Loucy (cell line): ENCODE results near the gene LTBP1.

Source experiments
- H2AFZ ChIP-seq: fragments of 200-600 bp; sonication (generic); 2 replicates; pipeline ENCODE4 v1.6.0; 2016; ENCODE audit warnings: antibody characterized with exemption, mild to moderate bottlenecking, low read length, moderate library complexity
- H3F3A ChIP-seq: fragments of 200-600 bp; 2 replicates; pipeline ENCODE4 v1.6.0; 2016; ENCODE audit warnings: antibody characterized with exemption, low read depth, mild to moderate bottlenecking
- H3K27me3 ChIP-seq: fragments of 200-600 bp; sonication (generic); 2 replicates; pipeline ENCODE4 v1.6.1; 2014; ENCODE audit warnings: low read length, mild to moderate bottlenecking; ENCODE audit not compliant: insufficient read depth, poor library complexity, severe bottlenecking
- H3K36me3 ChIP-seq: fragments of 200-600 bp; sonication (generic); 2 replicates; pipeline ENCODE4 v1.6.1; 2016; ENCODE audit warnings: low read length; ENCODE audit not compliant: insufficient read depth
- H3K4me1 ChIP-seq: fragments of 200-600 bp; sonication (generic); 2 replicates; pipeline ENCODE4 v1.5.1; 2014; ENCODE audit warnings: low read length, mild to moderate bottlenecking; ENCODE audit not compliant: insufficient read depth, poor library complexity, severe bottlenecking
- H3K4me2 ChIP-seq: fragments of 200-600 bp; sonication (generic); 2 replicates; pipeline ENCODE4 v1.6.0; 2014; ENCODE audit warnings: antibody characterized with exemption, low read length, low read depth, mild to moderate bottlenecking; ENCODE audit not compliant: poor library complexity, severe bottlenecking
- H3K4me3 ChIP-seq: fragments of 200-600 bp; sonication (generic); 2 replicates; pipeline ENCODE4 v1.5.1; 2014; ENCODE audit warnings: low read length, mild to moderate bottlenecking, mixed read lengths; ENCODE audit not compliant: poor library complexity, severe bottlenecking
- H3K79me2 ChIP-seq: fragments of 200-600 bp; sonication (generic); 2 replicates; pipeline ENCODE4 v1.6.1; 2014; ENCODE audit warnings: low read length; ENCODE audit not compliant: insufficient read depth
- H3K9ac ChIP-seq: fragments of 200-600 bp; sonication (generic); 2 replicates; pipeline ENCODE4 v1.6.0; 2014; ENCODE audit warnings: mild to moderate bottlenecking, low read depth, low read length, moderate library complexity; ENCODE audit not compliant: poor library complexity, severe bottlenecking
- H3K9me2 ChIP-seq: fragments of 200-600 bp; sonication (generic); replicated peaks from 2 replicates; pipeline ENCODE4 v1.6.1; 2016; ENCODE audit warnings: low read depth, low read length, mixed read lengths
- H3K9me3 ChIP-seq: fragments of 200-600 bp; sonication (generic); 2 replicates; pipeline ENCODE4 v1.6.1; 2014; ENCODE audit warnings: mild to moderate bottlenecking, antibody characterized with exemption, low read length, low read depth; ENCODE audit not compliant: insufficient read depth
- H4K20me1 ChIP-seq: fragments of 200-600 bp; sonication (generic); 2 replicates; pipeline ENCODE4 v1.6.0; 2014; ENCODE audit warnings: antibody characterized with exemption, low read length, mild to moderate bottlenecking; ENCODE audit not compliant: insufficient read depth, poor library complexity, severe bottlenecking
- EZH2phosphoT487 ChIP-seq: fragments of 200-600 bp; IDR thresholded peaks from 2 replicates; pipeline ENCODE4 v1.6.1; 2018; ENCODE audit warnings: antibody characterized with exemption, mild to moderate bottlenecking, moderate library complexity, borderline replicate concordance
- TF ChIP-seq, protein P1 (sequence below): fragments of 200-600 bp; sonication (generic); conservative IDR thresholded peaks from 2 replicates; pipeline ENCODE4 v1.5.1; 2014; ENCODE audit warnings: mild to moderate bottlenecking, antibody characterized with exemption, low read length

Gene LTBP1

DNA sequence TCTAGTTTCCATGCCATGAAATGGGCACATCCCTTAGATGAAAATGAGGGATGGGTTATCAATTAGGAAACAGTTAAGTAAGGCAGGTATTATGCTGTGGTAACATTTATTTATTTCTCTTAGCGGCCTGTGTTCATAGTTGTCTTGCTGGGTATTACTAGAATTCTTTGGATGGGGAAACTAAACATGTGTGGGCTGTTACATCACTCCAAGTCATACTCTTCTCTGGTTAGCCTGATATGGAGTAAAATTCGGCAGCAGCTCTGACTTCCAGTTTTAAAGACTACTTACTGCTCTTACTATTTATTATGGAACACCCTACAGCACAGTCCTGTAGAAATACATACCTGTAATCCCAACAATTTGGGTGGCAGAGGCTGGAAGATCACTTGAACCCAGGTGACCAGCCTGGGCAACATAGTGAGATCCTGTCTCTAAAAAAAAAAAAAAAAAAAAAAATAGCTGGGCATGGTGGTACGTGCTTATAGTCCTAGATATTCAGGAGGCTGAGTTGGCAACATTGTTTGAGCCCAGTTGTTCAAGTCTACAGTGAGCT, 496.6 kb downstream of the LTBP1 start:
- Histone ChIP-seq H3K9me3 (no peaks in the 10 kb centered on the region), H3K4me1 (peaks cover 2% of the 10 kb centered on the region), H3K9ac (no peak overlapping the region), H2AFZ (no peak overlapping the region), H3F3A (no peaks in the 10 kb centered on the region), H3K9me2 (no peaks in the 10 kb centered on the region), H4K20me1 (no peaks in the 10 kb centered on the region), H3K4me3 (no peak overlapping the region), H3K79me2 (no peaks in the 10 kb centered on the region), H3K4me2 (no peak overlapping the region), H3K27me3 (no peaks in the 10 kb centered on the region), H3K36me3 (no peaks in the 10 kb centered on the region)
- no peak for TF ChIP-seq EZH2phosphoT487
- TF ChIP-seq, protein P1, sequence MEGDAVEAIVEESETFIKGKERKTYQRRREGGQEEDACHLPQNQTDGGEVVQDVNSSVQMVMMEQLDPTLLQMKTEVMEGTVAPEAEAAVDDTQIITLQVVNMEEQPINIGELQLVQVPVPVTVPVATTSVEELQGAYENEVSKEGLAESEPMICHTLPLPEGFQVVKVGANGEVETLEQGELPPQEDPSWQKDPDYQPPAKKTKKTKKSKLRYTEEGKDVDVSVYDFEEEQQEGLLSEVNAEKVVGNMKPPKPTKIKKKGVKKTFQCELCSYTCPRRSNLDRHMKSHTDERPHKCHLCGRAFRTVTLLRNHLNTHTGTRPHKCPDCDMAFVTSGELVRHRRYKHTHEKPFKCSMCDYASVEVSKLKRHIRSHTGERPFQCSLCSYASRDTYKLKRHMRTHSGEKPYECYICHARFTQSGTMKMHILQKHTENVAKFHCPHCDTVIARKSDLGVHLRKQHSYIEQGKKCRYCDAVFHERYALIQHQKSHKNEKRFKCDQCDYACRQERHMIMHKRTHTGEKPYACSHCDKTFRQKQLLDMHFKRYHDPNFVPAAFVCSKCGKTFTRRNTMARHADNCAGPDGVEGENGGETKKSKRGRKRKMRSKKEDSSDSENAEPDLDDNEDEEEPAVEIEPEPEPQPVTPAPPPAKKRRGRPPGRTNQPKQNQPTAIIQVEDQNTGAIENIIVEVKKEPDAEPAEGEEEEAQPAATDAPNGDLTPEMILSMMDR, result no peak

DNA sequence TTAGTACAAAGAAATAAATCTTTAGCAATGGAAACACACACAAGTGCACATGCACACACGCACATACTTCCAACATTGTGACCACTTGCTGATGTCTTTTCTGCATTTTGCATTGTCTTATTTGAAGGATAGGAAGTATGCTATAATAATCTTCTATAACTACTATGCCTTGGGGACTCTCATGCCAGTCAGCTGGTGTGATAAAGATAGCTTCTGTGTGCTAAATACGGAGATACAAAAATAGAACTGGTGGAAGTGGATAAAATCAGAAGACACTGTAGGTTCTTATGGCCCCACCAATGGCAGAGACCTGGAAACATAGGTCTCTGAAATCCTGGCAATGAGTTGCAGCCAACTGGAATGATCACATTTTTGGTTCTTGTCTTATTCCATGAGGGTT, 498.2 kb downstream of the LTBP1 start:
- Histone ChIP-seq H4K20me1 (no peaks in the 10 kb centered on the region), H2AFZ (no peak overlapping the region)

DNA sequence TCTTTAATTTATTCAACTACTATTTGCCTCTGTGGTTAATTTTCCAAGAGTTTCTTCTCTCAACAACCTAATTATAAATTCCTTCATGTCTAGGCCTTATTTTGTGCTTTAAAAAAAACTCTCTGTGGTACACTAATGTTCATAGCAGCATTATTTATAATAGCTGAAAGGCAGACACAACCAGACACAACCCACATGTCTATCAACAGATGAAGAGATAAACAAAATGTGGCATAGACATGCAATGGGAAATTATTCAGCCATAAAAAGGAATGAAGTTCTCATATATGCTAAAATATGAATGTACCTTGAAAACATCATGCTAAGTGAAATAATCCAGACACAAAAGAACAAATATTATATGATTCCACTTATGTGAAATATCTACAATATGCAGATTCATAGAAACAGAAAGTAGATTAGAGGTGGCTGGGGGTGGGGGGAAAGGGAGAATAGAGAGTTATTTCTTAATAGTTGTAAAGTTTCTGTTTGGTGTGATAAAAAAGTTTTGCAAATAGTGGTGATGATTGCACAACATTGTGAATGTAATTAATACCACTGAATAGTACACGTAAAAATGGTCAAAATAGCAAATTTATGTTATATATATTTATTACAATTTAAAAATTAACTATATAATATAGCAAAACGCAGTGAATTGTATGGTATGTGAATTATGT, 501.6 kb downstream of the LTBP1 start:
- H3K4me3 ChIP-seq, result no peak overlapping the region
- H3K79me2 ChIP-seq, result no peaks in the 10 kb centered on the region
- no peak for TF ChIP-seq EZH2phosphoT487
- TF ChIP-seq, protein P1, result no peak
- no peaks in the 10 kb centered on the region for H3F3A ChIP-seq
- H2AFZ ChIP-seq, result no peak overlapping the region
- no peaks in the 10 kb centered on the region for H4K20me1 ChIP-seq
- no peak overlapping the region for H3K9ac ChIP-seq
- H3K4me2 ChIP-seq, result no peak overlapping the region
- peaks cover 3% of the 10 kb centered on the region for H3K4me1 ChIP-seq
- no peaks in the 10 kb centered on the region for H3K9me2 ChIP-seq
- no peaks in the 10 kb centered on the region for H3K27me3 ChIP-seq
- no peaks in the 10 kb centered on the region for H3K36me3 ChIP-seq
- no peaks in the 10 kb centered on the region; the same call in 1 of the 2 replicates for H3K9me3 ChIP-seq

More for the DNA sequence above, 498.2 kb downstream of the LTBP1 start:
- Histone ChIP-seq H3K27me3 (no peaks in the 10 kb centered on the region), H3K9me2 (no peaks in the 10 kb centered on the region), H3K9me3 (no peaks in the 10 kb centered on the region), H3K9ac (no peak overlapping the region), H3K4me3 (no peak overlapping the region), H3F3A (no peaks in the 10 kb centered on the region), H3K36me3 (no peaks in the 10 kb centered on the region), H3K4me2 (no peak overlapping the region), H3K4me1 (peaks cover 3% of the 10 kb centered on the region), H3K79me2 (no peaks in the 10 kb centered on the region)
- no peak for TF ChIP-seq EZH2phosphoT487
- TF ChIP-seq, protein P1, result no peak
